Fibroblast of lung (primary cell): ENCODE measurements around the gene GAS7.

Experiments used
- CTCF ChIP-seq, 2 donors: IDR thresholded peaks in 1 of 2; conservative IDR thresholded peaks in 1 of 2; 1 replicate in 1 of 2; 2 replicates in 1 of 2; pipeline ENCODE4 v1.5.1; 2011 to 2012; ENCODE audit warnings: low read length in 2 of 2, control low read depth in 1 of 2, inconsistent platforms in 1 of 2, low read depth in 1 of 2, mild to moderate bottlenecking in 1 of 2
- EZH2 ChIP-seq: IDR thresholded peaks from 2 replicates; pipeline ENCODE4 v1.5.1; 2012; ENCODE audit warnings: low read length, control low read depth, mild to moderate bottlenecking; ENCODE audit errors: missing control alignments

- TF ChIP-seq CTCF (conservative IDR thresholded peaks at IDR 0.05 in 1 of 2, IDR thresholded peaks at IDR 0.05 in 1 of 2; ENCODE audit: low read depth in 1 of 2, low read length in 2 of 2) (no peak), EZH2 (no peak)
Observed at GRCh38 chr17:9981344-9981915, 217.0 kb downstream of the GAS7 start.
